KOPT-K1 (cell line): ENCODE data around the gene RTL5.
"Not testable (repeated sequence)": the region's sequence is repeated elsewhere in the genome, so short reads cannot be mapped to it uniquely, and the experiment has no call there.

Experiments
- H3K27ac ChIP-seq: fragments of 200-600 bp; sonication (generic); 2 replicates; pipeline ENCODE4 v1.5.1; 2016; ENCODE audit warnings: antibody characterized with exemption, mild to moderate bottlenecking, low read depth, low read length; ENCODE audit not compliant: poor library complexity, severe bottlenecking
- H3K36me3 ChIP-seq: fragments of 200-600 bp; sonication (generic); 2 replicates; pipeline ENCODE4 v1.5.1; 2017; ENCODE audit warnings: antibody characterized with exemption, mild to moderate bottlenecking, low read length, moderate library complexity; ENCODE audit not compliant: insufficient read depth
- H3K9me3 ChIP-seq: fragments of 200-600 bp; sonication (generic); 2 replicates; pipeline ENCODE4 v1.5.1; 2017; ENCODE audit warnings: antibody characterized with exemption, low read length, mild to moderate bottlenecking; ENCODE audit not compliant: insufficient read depth, poor library complexity, severe bottlenecking

The RTL5 gene

DNA sequence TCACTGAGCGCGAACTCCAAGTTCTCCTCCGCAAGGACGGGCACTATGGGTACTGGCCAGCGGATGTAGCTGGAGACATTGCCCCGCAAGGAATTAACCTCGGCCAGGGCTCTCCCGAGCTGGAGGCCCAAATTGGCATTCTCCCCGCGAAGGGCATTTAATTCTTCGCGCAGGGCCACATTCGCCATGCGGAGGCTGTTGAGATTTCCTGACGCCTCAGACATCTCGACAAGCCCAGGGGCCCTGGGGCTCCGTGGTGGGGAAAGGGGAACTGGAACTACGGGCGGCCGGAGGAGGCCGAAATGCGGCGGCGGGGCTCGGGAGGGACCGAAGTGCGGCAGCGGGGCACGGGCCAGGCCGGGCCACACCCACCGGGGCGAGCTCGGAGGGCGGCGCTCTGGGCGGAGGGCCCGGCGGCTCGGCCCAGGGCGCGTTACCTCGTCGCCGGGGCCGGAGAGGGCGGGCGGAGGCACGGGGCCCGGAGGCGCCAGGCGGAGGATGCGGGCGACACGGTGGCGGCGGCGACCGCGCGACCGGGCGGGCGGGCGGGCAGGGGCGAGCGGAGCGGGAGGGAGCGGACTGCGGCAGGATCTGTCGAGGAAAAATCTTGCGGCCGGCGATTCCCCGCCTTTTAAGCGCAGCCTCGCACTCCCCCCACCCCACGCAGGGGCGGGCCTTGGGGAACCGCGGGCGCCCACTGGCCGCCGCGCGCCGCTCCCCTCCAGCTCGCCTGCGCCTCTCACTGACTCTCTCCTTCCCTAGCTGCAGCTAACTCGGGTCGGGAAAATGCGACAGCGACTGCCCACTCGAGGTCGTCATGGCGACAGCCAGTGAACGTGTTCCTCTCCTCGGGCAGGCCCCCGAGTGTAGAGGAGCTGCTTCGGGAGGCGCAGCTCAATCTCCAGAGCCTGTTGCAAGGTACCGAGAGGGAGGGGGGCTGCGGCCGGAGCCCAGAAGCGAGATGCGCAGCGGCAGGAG is at the start of gene RTL5:
TSS of gene RTL5 (minus strand) at position 599 of the 978 bp plus-strand sequence.
- Histone ChIP-seq H3K27ac (no peak within 1 kb of the TSS), H3K9me3 (no peaks in the 10 kb centered on the region), H3K36me3 (no peaks in the 10 kb centered on the region)

DNA sequence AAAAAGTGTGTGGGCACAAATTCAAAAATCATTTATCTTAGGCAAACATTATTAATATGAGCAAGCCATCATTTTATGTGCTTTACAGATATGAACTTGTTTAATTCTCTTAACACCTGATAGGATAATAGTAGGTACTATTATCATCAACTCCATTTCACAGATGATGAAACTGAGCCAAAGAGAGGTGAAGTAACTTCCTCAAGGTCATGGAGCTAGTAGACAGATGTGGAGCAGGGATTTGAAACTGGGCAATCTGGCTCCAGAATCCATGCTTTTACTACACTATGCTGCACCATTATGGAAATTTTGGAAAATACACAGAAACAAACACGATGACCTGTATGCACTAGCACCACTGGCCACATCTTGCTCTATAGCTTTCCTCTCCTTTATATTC is 48.8 kb upstream of the RTL5 start:
- Histone ChIP-seq H3K36me3 (no peaks in the 10 kb centered on the region; the same call in 1 of the 2 replicates), H3K9me3 (no peaks in the 10 kb centered on the region), H3K27ac (peak overlapping the region; percentile 88)

DNA sequence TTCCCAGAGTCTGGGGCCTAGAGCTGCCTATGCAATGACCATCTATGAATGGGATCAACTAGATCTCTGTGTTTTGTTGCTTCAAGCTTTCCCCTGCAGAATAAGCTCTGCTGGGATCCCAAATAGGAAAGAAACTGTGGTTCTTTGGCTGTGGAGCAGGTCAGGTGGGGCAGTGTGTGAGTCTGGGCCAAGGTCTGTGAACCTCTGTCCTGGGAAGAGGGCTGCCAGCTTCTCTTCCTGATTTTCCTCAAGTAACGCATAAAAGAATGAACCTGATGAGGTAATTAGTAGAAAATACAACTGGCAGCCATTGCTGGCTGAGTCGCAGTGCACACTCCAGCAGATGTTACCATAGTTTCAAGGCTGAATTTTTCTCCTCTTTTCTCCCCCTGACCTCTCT is 45.3 kb upstream of the RTL5 start:
- no peaks in the 10 kb centered on the region for H3K9me3 ChIP-seq
- no peaks in the 10 kb centered on the region for H3K36me3 ChIP-seq
- no peak overlapping the region for H3K27ac ChIP-seq

DNA sequence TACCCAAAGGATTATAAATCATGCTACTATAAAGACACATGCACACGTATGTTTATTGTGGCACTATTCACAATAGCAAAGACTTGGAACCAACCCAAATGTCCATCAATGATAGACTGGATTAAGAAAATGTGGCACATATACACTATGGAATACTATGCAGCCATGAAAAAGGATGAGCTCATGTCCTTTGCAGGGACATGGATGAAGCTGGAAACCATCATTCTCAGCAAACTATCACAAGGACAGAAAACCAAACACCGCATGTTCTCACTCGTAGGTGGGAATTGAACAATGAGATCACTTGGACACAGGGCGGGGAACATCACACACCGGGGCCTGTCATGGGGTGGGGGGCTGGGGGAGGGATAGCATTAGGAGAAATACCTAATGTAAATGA is 44.6 kb upstream of the RTL5 start:
- H3K27ac ChIP-seq, H3K9me3 ChIP-seq, H3K36me3 ChIP-seq: not testable (repeated sequence)

DNA sequence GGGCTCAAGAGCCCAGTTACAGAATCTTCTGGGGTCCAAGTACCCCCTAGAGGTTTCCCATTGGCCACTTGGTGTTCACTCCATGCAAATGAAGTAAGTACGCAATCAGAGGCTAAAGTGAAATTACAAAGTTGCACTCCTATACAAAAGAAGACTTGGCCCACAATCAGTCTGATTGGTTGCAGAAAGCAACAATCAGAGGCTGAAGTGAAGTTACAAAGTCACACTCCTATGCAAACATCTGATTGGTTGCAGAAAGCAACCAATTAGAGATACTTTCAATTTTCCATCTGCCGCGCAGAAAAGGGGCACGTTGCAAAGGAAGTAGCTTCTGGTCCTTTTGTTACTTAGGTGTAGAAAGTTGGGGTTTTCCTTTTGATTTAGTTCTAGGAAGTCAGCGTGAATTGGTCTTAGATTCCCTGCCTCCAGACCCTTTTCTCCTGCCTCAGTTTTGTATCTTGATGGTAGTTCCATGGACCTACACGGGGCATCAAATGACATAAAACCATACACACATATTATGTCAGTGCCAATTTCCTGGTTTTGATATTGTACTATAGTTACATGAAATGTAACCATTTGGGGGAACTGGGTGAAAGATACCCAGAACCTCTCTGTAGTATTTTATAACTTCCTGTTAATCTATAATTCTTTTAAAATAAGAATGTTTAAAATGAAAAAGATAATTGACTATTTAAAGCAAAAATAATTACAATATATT is 37.5 kb upstream of the RTL5 start:
- no peaks in the 10 kb centered on the region for H3K36me3 ChIP-seq
- H3K9me3 ChIP-seq: no peaks in the 10 kb centered on the region
- peak overlapping the region; percentile 35 for H3K27ac ChIP-seq

DNA sequence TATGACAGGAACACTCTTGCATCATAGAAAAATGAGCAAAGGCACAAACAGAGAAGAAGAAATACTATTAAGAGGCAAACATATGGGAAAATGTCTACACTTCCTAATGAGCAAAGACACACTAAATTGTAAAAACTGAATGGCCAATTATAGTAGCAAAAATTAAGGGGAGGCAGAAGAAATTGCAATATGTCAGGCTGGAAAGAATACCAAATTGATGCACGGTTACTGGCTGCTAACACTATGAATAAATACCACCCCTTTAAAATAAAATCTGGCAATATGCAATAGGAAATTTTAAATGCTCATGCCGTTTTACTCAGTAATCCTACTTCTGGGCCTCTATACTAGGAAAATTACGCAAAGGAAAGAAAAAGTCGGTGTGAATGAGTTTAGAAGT is 33.8 kb upstream of the RTL5 start:
- no peaks in the 10 kb centered on the region for H3K9me3 ChIP-seq
- H3K36me3 ChIP-seq: no peaks in the 10 kb centered on the region
- H3K27ac ChIP-seq: no peak overlapping the region

DNA sequence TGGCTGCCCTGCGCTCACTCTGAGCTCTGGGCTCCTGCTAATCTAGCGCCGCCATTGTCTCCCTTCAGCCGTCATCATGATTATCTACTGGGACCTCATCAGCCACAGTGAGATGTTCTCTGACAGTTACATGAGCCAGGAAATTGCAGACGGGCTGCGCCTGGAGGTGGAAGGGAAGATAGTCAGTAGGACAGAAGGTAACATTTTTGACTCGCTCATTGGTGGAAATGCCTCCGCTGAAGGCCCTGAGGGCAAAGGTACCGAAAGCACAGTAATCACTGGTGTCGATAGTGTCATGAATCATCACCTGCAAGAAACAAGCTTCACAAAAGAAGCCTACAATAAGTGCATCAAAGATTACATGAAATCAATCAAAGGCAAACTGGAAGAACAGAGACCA is 28.1 kb upstream of the RTL5 start:
- peaks cover 11% of the 10 kb centered on the region for H3K9me3 ChIP-seq
- H3K36me3 ChIP-seq: no peaks in the 10 kb centered on the region
- no peak overlapping the region for H3K27ac ChIP-seq

DNA sequence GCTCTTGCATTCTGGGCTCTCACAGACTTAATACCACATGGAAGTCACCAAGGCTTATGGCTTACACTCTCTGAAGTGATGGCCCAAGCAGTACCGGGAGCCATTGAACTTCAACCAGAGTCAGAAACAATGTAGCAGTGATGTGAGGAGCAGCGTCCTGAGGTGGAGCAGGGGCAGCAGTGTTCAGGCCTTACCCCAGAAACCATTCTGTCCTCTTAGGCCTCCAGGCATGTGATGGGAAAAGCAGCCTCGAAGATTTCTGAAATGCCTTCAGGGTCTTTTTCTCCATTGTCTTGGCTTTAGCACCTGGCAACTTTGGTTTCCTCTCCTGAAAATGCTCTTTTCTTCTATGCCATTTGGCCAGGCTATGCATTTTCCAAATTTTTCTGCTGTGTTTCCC is 27.1 kb upstream of the RTL5 start:
- Histone ChIP-seq H3K36me3 (no peaks in the 10 kb centered on the region), H3K9me3 (peaks cover 11% of the 10 kb centered on the region)

DNA sequence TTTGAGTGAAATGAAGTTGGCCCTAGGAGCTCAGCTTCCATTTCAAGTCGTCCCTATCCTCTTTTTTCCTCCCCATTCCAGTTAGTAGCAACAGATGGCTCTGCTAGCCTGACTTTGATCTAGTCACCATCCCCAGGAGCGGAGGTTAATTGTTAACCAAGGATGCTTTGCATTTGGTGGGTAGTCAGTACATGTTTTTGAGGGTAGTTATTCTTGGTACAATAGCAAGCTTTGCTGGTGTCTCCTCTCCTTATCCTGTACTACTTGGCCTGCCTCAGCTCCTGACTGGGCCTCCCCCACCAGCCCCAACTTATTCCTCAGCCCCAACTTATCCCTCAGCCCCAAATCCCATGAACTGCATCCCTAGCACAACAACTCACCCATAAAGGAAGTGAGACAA is 14.8 kb upstream of the RTL5 start:
- Histone ChIP-seq H3K36me3 (no peaks in the 10 kb centered on the region), H3K9me3 (no peaks in the 10 kb centered on the region), H3K27ac (no peak overlapping the region)

More for the DNA sequence above, 27.1 kb upstream of the RTL5 start:
- H3K27ac ChIP-seq: no peak overlapping the region

DNA sequence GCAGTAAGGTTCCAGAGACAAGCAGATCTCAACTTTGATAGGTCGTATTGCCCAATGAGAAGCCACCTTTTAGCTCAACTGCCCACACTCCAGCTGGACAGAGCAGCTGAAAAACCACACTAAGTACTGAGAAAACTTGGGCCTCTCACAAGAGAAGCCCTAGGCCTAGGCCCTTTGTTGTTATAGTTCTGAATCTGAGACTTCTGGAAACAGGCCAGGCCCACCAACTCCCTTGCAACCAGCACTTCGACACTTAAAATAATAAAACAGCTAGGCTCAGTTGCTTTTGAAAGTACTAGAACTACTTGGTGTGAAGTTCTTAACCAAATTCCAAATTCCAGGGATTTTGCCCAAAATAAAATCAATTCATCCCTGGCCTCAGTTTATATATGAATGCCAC is 13.5 kb upstream of the RTL5 start:
- Histone ChIP-seq H3K36me3 (no peaks in the 10 kb centered on the region), H3K27ac (no peak overlapping the region), H3K9me3 (no peaks in the 10 kb centered on the region)

DNA sequence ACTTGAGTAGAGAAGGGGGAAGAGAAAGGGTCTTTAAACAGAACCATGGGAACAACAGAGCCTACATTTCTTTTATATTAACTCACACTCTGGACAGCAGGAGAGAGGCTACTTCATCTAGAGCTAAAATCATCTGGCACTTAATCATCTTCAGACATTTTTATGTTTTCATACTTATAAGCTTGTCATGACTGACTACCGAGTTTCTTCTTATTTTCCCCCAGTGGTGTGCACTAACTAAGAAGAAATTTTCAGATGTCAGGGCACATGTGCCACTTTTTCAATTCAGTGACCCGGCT is 11.8 kb upstream of the RTL5 start:
- Histone ChIP-seq H3K27ac (no peak overlapping the region), H3K9me3 (no peaks in the 10 kb centered on the region), H3K36me3 (no peaks in the 10 kb centered on the region)

DNA sequence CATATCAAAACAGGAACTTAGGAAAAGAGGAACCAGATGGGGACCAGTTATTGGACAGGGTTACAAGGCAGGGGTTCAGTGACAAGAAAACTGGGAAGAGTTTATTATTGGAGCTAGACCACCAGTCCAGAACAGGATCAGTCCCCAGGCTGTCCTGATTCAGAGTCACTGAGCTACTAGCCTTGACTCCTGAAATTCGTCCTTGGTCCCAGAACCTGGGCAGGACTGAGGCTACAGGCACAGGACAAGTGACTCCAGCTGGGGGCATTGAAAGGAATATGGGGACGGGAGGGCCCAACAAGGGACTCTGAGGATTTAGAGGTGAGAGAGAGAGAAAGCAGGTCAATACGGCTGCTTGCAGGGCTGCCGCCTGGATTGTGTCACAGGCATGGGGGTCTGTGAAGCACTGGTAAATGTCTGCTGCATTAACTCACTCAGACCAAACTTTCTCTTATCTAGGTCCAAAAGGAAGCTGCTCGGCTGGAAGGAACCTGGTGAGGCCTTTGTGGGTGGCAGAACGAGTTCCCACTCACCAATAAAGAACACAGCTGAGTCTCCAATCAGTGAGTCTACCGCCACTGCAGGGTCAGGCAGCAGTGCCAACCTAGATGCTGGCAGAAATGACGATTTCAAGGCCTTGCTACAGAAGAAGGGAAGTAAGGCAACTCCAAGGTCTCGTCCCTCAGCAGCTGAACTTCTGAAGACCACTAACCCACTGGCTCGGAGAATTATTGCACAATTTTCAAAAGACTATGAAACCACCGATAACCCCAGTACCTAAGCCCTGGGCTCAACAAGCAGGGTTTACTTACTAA is 11.3 kb upstream of the RTL5 start:
- H3K36me3 ChIP-seq: no peaks in the 10 kb centered on the region
- no peak overlapping the region for H3K27ac ChIP-seq
- H3K9me3 ChIP-seq: no peaks in the 10 kb centered on the region

DNA sequence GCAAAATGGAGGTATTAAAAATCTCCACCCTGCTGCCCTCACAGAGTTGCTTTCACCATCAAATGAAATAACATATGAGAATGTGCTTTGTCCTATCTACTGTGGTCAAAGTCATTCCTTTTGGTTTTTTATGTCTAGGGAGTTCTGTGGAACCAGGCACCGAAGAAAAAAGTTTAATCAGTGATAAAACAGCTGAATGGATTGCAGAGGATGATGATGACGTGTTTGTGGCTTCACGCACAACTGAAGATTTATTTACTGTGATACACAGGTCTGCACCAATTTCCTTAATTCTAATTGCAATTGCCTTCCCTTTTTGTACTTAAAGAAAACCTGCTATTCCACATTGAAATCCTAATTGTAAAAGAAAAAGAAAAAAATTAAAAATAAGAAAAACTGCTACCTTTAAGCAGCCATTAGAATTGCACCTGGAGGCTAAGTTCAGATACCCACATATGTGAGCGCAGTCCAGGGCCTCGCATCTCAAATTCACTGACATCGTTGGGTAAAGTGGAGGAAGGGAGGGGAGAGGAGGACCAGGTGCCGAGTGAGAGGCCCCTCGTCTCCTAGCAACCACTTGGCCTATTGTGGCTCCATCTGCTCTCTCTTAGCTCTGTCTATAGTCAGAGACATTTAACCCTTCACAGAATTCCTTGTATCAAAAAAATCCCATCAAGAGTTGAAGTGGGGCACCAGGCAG is 10.5 kb upstream of the RTL5 start:
- Histone ChIP-seq H3K9me3 (no peaks in the 10 kb centered on the region), H3K36me3 (no peaks in the 10 kb centered on the region), H3K27ac (no peak overlapping the region)

DNA sequence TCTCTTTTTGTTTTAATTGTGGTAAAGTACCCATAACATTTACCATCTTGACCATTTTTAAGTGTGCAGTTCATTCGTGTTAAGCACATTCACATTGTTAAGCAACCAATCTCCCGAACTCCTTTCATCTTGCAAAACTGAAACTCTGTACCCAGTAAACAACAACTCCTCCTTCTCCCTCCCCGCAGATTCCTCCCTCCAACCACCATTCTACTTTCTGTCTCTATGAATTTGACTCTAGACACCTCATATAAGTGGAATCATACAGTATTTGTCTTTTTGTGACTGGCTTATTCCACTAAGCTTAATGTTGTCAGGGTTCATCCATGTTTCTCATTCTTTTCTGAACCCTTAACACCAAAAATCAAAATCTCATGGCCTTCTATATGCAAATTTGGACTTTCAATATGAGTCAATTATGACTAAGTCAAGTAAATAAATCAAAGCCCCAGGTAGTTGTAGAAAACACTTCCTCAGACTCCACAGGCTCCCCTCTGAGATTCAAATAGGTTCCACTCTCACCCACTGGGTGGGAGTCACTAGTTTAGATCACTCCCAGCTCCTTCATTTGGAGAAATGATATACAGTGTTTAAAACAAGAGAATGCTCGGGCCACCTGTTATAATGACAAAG is 9.8 kb upstream of the RTL5 start:
- Histone ChIP-seq H3K9me3 (no peaks in the 10 kb centered on the region), H3K36me3 (no peaks in the 10 kb centered on the region), H3K27ac (no peak overlapping the region)
